ENCODE measurements around the gene SCFD2. TPM values are rescaled to one million over a fixed set of nuclear protein-coding genes. Genes with fewer than 3 reads are reported as not detected.
"Not testable (repeated sequence)": the region's sequence is repeated elsewhere in the genome, so short reads cannot be mapped to it uniquely, and the experiment has no call there.

The SCFD2 gene
- total RNA-seq, 1 experiment from 2014 or later = 36.6 TPM

- TF ChIP-seq EZH2phosphoT487 (IDR thresholded peaks at IDR 0.05; ENCODE audit: borderline replicate concordance, low read length) (no peak), CTCF (conservative IDR thresholded peaks at IDR 0.05; ENCODE audit: low read depth, low read length) (no peak), EZH2 (IDR thresholded peaks at IDR 0.05; ENCODE audit: low read length, unreplicated experiment) (no peak)
- Histone ChIP-seq H3K9me2 (replicated peaks; ENCODE audit: low read length) (no peaks in the 10 kb centered on the region), H3K27ac (ENCODE audit: low read length) (no peak overlapping the region), H3F3A (ENCODE audit: low read length, unreplicated experiment) (no peaks in the 10 kb centered on the region), H3K9me3 (ENCODE audit: low read length) (peaks cover 6% of the 10 kb centered on the region), H3K4me3 (ENCODE audit: low read length) (no peak overlapping the region), H3K9ac (ENCODE audit: low read length) (no peak overlapping the region), H3K36me3 (ENCODE audit: low read depth, low read length) (peaks cover 5% of the 10 kb centered on the region; the same call in 1 of the 2 replicates), H3K4me2 (ENCODE audit: low read length) (no peak overlapping the region), H4K20me1 (ENCODE audit: low read length) (no peaks in the 10 kb centered on the region), H3K27me3 (ENCODE audit: low read length) (no peaks in the 10 kb centered on the region), H2AFZ (ENCODE audit: low read length) (no peak overlapping the region), H3K79me2 (ENCODE audit: low read length) (no peaks in the 10 kb centered on the region), H3K4me1 (ENCODE audit: insufficient read depth, low read length) (no peaks in the 10 kb centered on the region)
- intact Hi-C loops (cut with micrococcal nuclease) = no loop called here
- POLR2A ChIA-PET (ENCODE audit: unreplicated experiment) = no interaction called here
- DNase-seq (no peak), ATAC-seq (no peak)
- no TSS peak for BruUV-seq (replicated peaks)
- CTCF ChIA-PET = no interaction called here
Observed at GRCh38 chr4:53240573-53240972, 125.3 kb downstream of the SCFD2 start.

- CTCF ChIA-PET; H3K9ac ChIP-seq (ENCODE audit: low read length); BruUV-seq (replicated peaks); DNase-seq; H4K20me1 ChIP-seq (ENCODE audit: low read length); H3K4me3 ChIP-seq (ENCODE audit: low read length); H3K9me3 ChIP-seq (ENCODE audit: low read length); H3K4me2 ChIP-seq (ENCODE audit: low read length); H3K27me3 ChIP-seq (ENCODE audit: low read length); intact Hi-C loops (cut with micrococcal nuclease); H2AFZ ChIP-seq (ENCODE audit: low read length); H3K9me2 ChIP-seq (replicated peaks; ENCODE audit: low read length); H3K4me1 ChIP-seq (ENCODE audit: insufficient read depth, low read length); H3F3A ChIP-seq (ENCODE audit: low read length, unreplicated experiment); H3K79me2 ChIP-seq (ENCODE audit: low read length); H3K36me3 ChIP-seq (ENCODE audit: low read depth, low read length); POLR2A ChIA-PET (ENCODE audit: unreplicated experiment); H3K27ac ChIP-seq (ENCODE audit: low read length); ATAC-seq: not testable (repeated sequence)
Observed at GRCh38 chr4:53238352-53238751, 127.5 kb downstream of the SCFD2 start.

GRCh38 chr4:53237811-53238210 is 128.1 kb downstream of the SCFD2 start:
- intact Hi-C loops (cut with micrococcal nuclease); H3K79me2 ChIP-seq (ENCODE audit: low read length); H3K4me3 ChIP-seq (ENCODE audit: low read length); H3F3A ChIP-seq (ENCODE audit: low read length, unreplicated experiment); H3K9ac ChIP-seq (ENCODE audit: low read length); CTCF ChIA-PET; H3K4me1 ChIP-seq (ENCODE audit: insufficient read depth, low read length); H3K36me3 ChIP-seq (ENCODE audit: low read depth, low read length); H2AFZ ChIP-seq (ENCODE audit: low read length); BruUV-seq (replicated peaks); H3K9me2 ChIP-seq (replicated peaks; ENCODE audit: low read length); H4K20me1 ChIP-seq (ENCODE audit: low read length); DNase-seq; POLR2A ChIA-PET (ENCODE audit: unreplicated experiment); ATAC-seq; H3K4me2 ChIP-seq (ENCODE audit: low read length); H3K9me3 ChIP-seq (ENCODE audit: low read length); H3K27me3 ChIP-seq (ENCODE audit: low read length); H3K27ac ChIP-seq (ENCODE audit: low read length): not testable (repeated sequence)

- H3K9me2 ChIP-seq (replicated peaks; ENCODE audit: low read length); H3K36me3 ChIP-seq (ENCODE audit: low read depth, low read length); CTCF ChIA-PET; H3K4me2 ChIP-seq (ENCODE audit: low read length); ATAC-seq; POLR2A ChIA-PET (ENCODE audit: unreplicated experiment); H3K79me2 ChIP-seq (ENCODE audit: low read length); H3K4me3 ChIP-seq (ENCODE audit: low read length); H3K9me3 ChIP-seq (ENCODE audit: low read length); H3K27me3 ChIP-seq (ENCODE audit: low read length); H3K4me1 ChIP-seq (ENCODE audit: insufficient read depth, low read length); DNase-seq; H3F3A ChIP-seq (ENCODE audit: low read length, unreplicated experiment); H3K27ac ChIP-seq (ENCODE audit: low read length); H2AFZ ChIP-seq (ENCODE audit: low read length); intact Hi-C loops (cut with micrococcal nuclease); H4K20me1 ChIP-seq (ENCODE audit: low read length); H3K9ac ChIP-seq (ENCODE audit: low read length); BruUV-seq (replicated peaks): not testable (repeated sequence)
Observed at GRCh38 chr4:53236624-53237023, 129.2 kb downstream of the SCFD2 start.

All from PC-3 (cell line).